H1 (cell line): ENCODE results near the gene ELMOD1. TPM values are rescaled to one million over a fixed set of nuclear protein-coding genes. Genes with fewer than 3 reads are reported as not detected.

Source experiments
- EP300 ChIP-seq, 2 experiments: IDR thresholded peaks; 1 replicate in 1 of 2; 2 replicates in 1 of 2; pipeline ENCODE4 v1.6.1; 2011 to 2012; ENCODE audit warnings: low read depth in 2 of 2, low read length in 2 of 2, mild to moderate bottlenecking in 2 of 2, borderline replicate concordance in 1 of 2, inconsistent platforms in 1 of 2, moderate library complexity in 1 of 2
- KDM4A ChIP-seq: IDR thresholded peaks from one replicate; pipeline ENCODE4 v1.7.1; 2012; ENCODE audit warnings: low read depth, mild to moderate bottlenecking, moderate library complexity, low read length, inconsistent platforms; ENCODE audit not compliant: severe bottlenecking
- POU5F1 ChIP-seq: IDR thresholded peaks from 2 replicates; pipeline ENCODE4 v1.6.1; 2011; ENCODE audit warnings: low read depth, mild to moderate bottlenecking, low read length, moderate library complexity
- RXRA ChIP-seq: IDR thresholded peaks from 2 replicates; pipeline ENCODE4 v1.6.1; 2011; ENCODE audit warnings: low read depth, mild to moderate bottlenecking, low read length, moderate library complexity; ENCODE audit not compliant: insufficient read depth
- SP4 ChIP-seq: IDR thresholded peaks from 2 replicates; pipeline ENCODE4 v1.6.1; 2012; ENCODE audit warnings: low read length, inconsistent platforms
- SUZ12 ChIP-seq: fragments of 200-600 bp; sonication (generic); IDR thresholded peaks from 2 replicates; pipeline ENCODE4 v1.6.1; 2012; ENCODE audit warnings: mild to moderate bottlenecking, inconsistent platforms, low read length, moderate library complexity, mixed read lengths
- TCF12 ChIP-seq: IDR thresholded peaks from 2 replicates; pipeline ENCODE4 v1.6.1; 2011; ENCODE audit warnings: low read depth, mild to moderate bottlenecking, low read length
- polyA plus RNA-seq, 7 experiments: library from polyadenylated mRNA; depleted of rRNA in 3 of 7; stranded (reverse) in 5 of 7; unstranded in 2 of 7; fragments of >200 nt in 5 of 7; fragments of 200-250 nt in 2 of 7; gene quantifications; 1 replicate in 5 of 7; 2 replicates in 1 of 7; 4 replicates in 1 of 7; pipeline versions ENCODE4 v1.2.1 to v1.2.3, GENCODE V29; 2011 to 2013; ENCODE audit warnings: missing spikeins in 2 of 7, mixed read lengths in 2 of 7
- total RNA-seq: library from RNA; stranded (reverse); fragmentation: NEBNext Ultra II Directional; extraction: Animal tissue kit (Norgen Biotek cat#: 25700); gene quantifications from 2 replicates; pipeline ENCODE4 v1.2.1, GENCODE V29; 2021

Gene ELMOD1
- total and polyA plus RNA-seq, 2 of the 8 experiments (the other 6 are each of a cell fraction or from before 2014, with no cell fraction given): 0.47 to 1.6 TPM

DNA sequence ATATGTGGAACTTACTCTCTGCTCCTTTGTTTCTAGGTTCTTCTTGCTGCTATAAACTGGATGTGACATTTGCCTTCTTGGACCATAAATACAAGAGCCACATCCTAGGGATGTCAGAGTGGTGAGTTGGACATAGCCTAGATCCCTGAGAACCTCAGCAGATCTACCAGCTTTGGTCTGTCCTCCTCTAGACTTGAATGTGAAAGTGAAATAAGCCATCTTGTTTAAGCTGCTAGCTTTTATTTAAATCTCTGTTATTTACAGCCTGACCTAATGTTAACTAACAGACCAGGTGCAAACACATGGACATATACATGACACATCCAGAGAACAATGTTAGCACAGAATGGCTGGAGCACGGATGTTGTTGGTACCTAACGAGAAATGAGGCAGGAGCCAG is 85.0 kb downstream of the ELMOD1 start (continued):
- no peak for TF ChIP-seq EP300 (IDR thresholded peaks at IDR 0.05; ENCODE audit: borderline replicate concordance in 1 of 2, low read depth in 2 of 2, low read length in 2 of 2)
- TF ChIP-seq SUZ12: no peak
- no peak for TF ChIP-seq KDM4A
- no peak for TF ChIP-seq TCF12
- TF ChIP-seq RXRA: no peak
- TF ChIP-seq POU5F1: no peak
- TF ChIP-seq SP4: no peak
- TF ChIP-seq, all 59 proteins: peak for 0
